Neural progenitor cell (in vitro differentiated cells): Measurements from ENCODE around the gene MRAS.

Experiments used
- CTCF ChIP-seq: fragments of 200-600 bp; sonication (generic); IDR thresholded peaks from 2 replicates; pipeline ENCODE4 v1.5.1; 2017; ENCODE audit warnings: antibody characterized with exemption, mild to moderate bottlenecking
- EZH2 ChIP-seq: fragments of 200-600 bp; sonication (generic); IDR thresholded peaks from 2 replicates; pipeline ENCODE4 v1.6.1; 2017; ENCODE audit warnings: antibody characterized with exemption, mild to moderate bottlenecking, moderate library complexity
- EZH2phosphoT487 ChIP-seq: fragments of 200-600 bp; sonication (generic); IDR thresholded peaks from 2 replicates; pipeline ENCODE4 v1.6.1; 2017; ENCODE audit warnings: antibody characterized with exemption

DNA sequence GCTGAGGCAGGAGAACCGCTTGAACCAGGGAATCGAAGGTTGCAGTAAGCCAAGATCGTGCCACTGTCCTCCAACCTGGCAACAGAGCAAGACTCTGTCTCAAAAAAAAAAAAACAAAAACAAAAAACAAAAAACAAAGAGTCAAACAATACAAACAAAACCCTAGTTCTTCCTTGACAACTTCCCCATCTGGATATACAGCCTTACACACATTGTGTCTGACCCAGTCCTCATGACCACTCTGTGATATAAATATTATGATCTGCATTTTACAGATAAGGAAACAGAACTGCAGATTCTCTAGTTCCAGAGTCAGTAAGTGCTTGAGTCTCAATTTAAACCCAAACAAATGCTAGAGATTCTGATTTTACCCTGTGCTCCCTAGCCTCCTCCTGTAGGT lies 81.3 kb downstream of the MRAS start:
- no peak for TF ChIP-seq CTCF
- TF ChIP-seq EZH2phosphoT487 = no peak
- no peak for TF ChIP-seq EZH2
